K562 (cell line): ENCODE results near the gene TRIM65. TPM values are rescaled to one million over a fixed set of nuclear protein-coding genes. Genes with fewer than 3 reads are reported as not detected.
A peak's percentile ranks its signal among the peaks of the same experiment; 100 is the strongest.

Experiments
- ARID2 ChIP-seq: fragments of 450-650 bp; IDR thresholded peaks from 2 replicates; pipeline ENCODE4 v1.6.1; 2017; ENCODE audit warnings: antibody characterized with exemption, mild to moderate bottlenecking
- CHCHD3 ChIP-seq: fragments of 250-450 bp; sonication (Bioruptor Pico); IDR thresholded peaks from 2 replicates; pipeline ENCODE4 v2.1.2; 2022; ENCODE audit warnings: mild to moderate bottlenecking
- HMGXB4 ChIP-seq: sonication (generic); formaldehyde crosslinking; IDR thresholded peaks from 2 replicates; pipeline ENCODE4 v1.8.1; 2023; ENCODE audit warnings: mild to moderate bottlenecking, missing genetic modification reagents
- IRF2 ChIP-seq: sonication (generic); formaldehyde crosslinking; IDR thresholded peaks from 2 replicates; pipeline ENCODE4 v1.8.1; 2022; ENCODE audit warnings: mild to moderate bottlenecking, missing genetic modification reagents
- RERE ChIP-seq: sonication (generic); formaldehyde crosslinking; IDR thresholded peaks from 2 replicates; pipeline ENCODE4 v1.8.0; 2023; ENCODE audit warnings: missing genetic modification reagents, mild to moderate bottlenecking, borderline replicate concordance
- SMAD3 ChIP-seq: fragments of 450-650 bp; formaldehyde crosslinking; conservative IDR thresholded peaks from 2 replicates; pipeline ENCODE4 v1.4.0; 2020; ENCODE audit warnings: mild to moderate bottlenecking
- TCF15 ChIP-seq: fragments of 250-450 bp; sonication (Bioruptor Pico); IDR thresholded peaks from 2 replicates; pipeline ENCODE4 v1.8.0; 2022; ENCODE audit warnings: moderate library complexity, mild to moderate bottlenecking, inconsistent platforms
- ZNF143 ChIP-seq: sonication (generic); formaldehyde crosslinking; IDR thresholded peaks from 2 replicates; pipeline ENCODE4 v1.9.0; 2022; ENCODE audit warnings: mild to moderate bottlenecking, missing genetic modification reagents
- ZZZ3 ChIP-seq: fragments of 450-650 bp; IDR thresholded peaks from 2 replicates; pipeline ENCODE4 v1.6.1; 2016; ENCODE audit warnings: antibody characterized with exemption, mild to moderate bottlenecking, moderate library complexity
- polyA plus RNA-seq, 8 experiments: library from polyadenylated mRNA; depleted of rRNA in 4 of 8; stranded (reverse) in 5 of 8; unstranded in 3 of 8; fragments of >200 nt; fragmentation: Nextera tagmentation in 2 of 8; fragmentation: Illumina TruSeq in 1 of 8; extraction: Ambion mirVana in 2 of 8; extraction: Trizol in 1 of 8; gene quantifications; 2 replicates each; pipeline versions ENCODE4 v1.2.1 to v1.2.3, GENCODE V29; 2011 to 2014; ENCODE audit warnings: inconsistent platforms in 1 of 8, missing spikeins in 1 of 8
- total RNA-seq, 7 experiments: library from RNA; depleted of rRNA in 6 of 7; stranded (reverse); fragments of >200 nt in 6 of 7; fragmentation: Illumina TruSeq in 2 of 7; extraction: Trizol in 2 of 7; gene quantifications; 2 replicates each; pipeline versions ENCODE4 v1.2.1 to v1.2.3, GENCODE V29; 2011 to 2021; ENCODE audit warnings: low replicate concordance in 1 of 7
- TF ChIP-seq, protein P1 (sequence below): IDR thresholded peaks from 2 replicates; pipeline ENCODE4 v1.6.1; 2014; ENCODE audit warnings: antibody characterized with exemption
- TF ChIP-seq, protein P2 (sequence below): fragments of 450-650 bp; IDR thresholded peaks from 2 replicates; pipeline ENCODE4 v1.6.1; 2018; ENCODE audit not compliant: partially characterized antibody

TRIM65 gene
- total and polyA plus RNA-seq, 9 of the 15 experiments (the other 6 are each of a cell fraction or from before 2014, with no cell fraction given), result 2.8 to 45.7 (median 22.9) TPM

GRCh38 chr17:75940727-75941441, 44.1 kb upstream of the TRIM65 start, which contains the start of gene FBF1 (continued):
- TF ChIP-seq HMGXB4 (CRISPR knock-in tag), result no peak
- no peak for TF ChIP-seq IRF2
- peak; percentile 97 for TF ChIP-seq ZNF143
- TF ChIP-seq, protein P1, sequence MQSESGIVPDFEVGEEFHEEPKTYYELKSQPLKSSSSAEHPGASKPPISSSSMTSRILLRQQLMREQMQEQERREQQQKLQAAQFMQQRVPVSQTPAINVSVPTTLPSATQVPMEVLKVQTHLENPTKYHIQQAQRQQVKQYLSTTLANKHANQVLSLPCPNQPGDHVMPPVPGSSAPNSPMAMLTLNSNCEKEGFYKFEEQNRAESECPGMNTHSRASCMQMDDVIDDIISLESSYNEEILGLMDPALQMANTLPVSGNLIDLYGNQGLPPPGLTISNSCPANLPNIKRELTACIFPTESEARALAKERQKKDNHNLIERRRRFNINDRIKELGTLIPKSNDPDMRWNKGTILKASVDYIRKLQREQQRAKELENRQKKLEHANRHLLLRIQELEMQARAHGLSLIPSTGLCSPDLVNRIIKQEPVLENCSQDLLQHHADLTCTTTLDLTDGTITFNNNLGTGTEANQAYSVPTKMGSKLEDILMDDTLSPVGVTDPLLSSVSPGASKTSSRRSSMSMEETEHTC, result no peak
- TF ChIP-seq CHCHD3, result peak; percentile 66; the same call in 1 of the 2 replicates
- TF ChIP-seq ZZZ3, result no peak
- no peak for TF ChIP-seq ARID2
- TF ChIP-seq SMAD3, result no peak
- TF ChIP-seq, protein P2, sequence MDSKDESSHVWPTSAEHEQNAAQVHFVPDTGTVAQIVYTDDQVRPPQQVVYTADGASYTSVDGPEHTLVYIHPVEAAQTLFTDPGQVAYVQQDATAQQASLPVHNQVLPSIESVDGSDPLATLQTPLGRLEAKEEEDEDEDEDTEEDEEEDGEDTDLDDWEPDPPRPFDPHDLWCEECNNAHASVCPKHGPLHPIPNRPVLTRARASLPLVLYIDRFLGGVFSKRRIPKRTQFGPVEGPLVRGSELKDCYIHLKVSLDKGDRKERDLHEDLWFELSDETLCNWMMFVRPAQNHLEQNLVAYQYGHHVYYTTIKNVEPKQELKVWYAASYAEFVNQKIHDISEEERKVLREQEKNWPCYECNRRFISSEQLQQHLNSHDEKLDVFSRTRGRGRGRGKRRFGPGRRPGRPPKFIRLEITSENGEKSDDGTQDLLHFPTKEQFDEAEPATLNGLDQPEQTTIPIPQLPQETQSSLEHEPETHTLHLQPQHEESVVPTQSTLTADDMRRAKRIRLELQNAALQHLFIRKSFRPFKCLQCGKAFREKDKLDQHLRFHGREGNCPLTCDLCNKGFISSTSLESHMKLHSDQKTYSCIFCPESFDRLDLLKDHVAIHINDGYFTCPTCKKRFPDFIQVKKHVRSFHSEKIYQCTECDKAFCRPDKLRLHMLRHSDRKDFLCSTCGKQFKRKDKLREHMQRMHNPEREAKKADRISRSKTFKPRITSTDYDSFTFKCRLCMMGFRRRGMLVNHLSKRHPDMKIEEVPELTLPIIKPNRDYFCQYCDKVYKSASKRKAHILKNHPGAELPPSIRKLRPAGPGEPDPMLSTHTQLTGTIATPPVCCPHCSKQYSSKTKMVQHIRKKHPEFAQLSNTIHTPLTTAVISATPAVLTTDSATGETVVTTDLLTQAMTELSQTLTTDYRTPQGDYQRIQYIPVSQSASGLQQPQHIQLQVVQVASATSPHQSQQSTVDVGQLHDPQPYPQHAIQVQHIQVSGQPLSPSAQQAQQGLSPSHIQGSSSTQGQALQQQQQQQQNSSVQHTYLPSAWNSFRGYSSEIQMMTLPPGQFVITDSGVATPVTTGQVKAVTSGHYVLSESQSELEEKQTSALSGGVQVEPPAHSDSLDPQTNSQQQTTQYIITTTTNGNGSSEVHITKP, result no peak
- no peak for TF ChIP-seq TCF15
- TF ChIP-seq RERE, result peak; percentile 33; the same call in 1 of the 2 replicates
